GM18861 (cell line): ENCODE results near the gene CPN1.
A peak's percentile ranks its signal among the peaks of the same experiment; 100 is the strongest.

Experiments used
- ATAC-seq: cut with Tn5 transposase; IDR thresholded peaks from one replicate; pipeline ENCODE4 v1.9.1; 2021; ENCODE audit not compliant: unreplicated experiment

CPN1 gene

DNA sequence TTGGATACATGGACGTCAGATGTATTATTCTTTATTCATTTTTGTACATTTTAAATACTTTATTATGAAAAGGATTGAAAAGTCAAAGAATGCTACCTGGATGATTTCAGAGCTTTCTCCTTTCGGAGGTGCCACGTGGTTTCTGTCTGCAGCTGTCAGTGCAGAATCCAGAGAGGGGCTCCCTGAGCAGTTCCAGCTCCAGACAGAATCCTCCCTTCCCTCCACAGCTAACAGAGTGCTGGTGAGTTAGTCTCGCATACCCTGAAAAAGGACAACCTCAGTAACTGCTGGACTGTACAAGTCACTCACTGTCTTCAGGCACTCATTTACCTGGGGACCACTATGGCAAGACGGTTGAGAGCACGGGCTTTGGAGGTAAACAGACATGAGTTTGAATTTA, 82.8 kb downstream of the CPN1 start:
- no peak for ATAC-seq

GRCh38 chr10:99996671-99997648, 84.7 kb downstream of the CPN1 start:
- ATAC-seq: no peak

DNA sequence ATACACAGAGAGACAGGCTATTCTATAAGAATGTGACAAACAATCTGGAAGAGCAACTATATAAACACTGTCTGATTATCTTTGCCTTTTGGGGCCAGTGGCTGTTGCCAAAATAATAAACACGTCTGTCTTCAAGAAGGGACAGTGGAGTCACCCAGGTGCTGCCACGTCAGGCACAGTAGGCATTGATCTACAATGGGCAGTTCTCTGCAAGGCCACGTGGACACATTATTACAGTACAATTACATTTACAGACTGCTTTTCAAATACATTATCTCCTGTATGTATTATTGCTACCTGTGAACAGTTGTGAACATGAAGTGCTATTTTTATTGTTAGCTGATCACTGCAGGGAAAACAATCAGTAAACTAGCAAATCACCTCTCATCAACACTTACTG, 86.0 kb downstream of the CPN1 start:
- no peak for ATAC-seq

DNA sequence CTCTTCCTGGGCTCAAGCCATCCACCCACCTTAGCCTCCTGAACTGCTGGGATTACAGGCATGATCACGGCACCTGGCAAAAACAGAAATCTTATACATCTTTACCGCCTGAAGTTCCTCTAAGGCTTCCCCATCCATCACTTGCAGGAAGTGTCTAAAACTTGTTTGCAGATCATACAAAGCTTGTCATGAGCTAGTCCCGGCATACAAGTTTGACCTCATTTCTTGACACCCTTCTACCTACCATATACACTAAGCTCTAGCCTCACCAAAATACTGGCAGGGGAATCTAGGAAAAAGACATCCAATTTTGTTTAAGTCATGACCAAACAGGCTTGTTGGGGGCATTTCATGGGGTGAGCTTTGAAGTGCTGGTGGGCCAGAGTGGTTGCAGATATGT, 86.4 kb downstream of the CPN1 start:
- ATAC-seq: no peak

- ATAC-seq: no peak
These were observed 86.9 kb downstream of the CPN1 start for GRCh38 chr10:99994801-99995200.

DNA sequence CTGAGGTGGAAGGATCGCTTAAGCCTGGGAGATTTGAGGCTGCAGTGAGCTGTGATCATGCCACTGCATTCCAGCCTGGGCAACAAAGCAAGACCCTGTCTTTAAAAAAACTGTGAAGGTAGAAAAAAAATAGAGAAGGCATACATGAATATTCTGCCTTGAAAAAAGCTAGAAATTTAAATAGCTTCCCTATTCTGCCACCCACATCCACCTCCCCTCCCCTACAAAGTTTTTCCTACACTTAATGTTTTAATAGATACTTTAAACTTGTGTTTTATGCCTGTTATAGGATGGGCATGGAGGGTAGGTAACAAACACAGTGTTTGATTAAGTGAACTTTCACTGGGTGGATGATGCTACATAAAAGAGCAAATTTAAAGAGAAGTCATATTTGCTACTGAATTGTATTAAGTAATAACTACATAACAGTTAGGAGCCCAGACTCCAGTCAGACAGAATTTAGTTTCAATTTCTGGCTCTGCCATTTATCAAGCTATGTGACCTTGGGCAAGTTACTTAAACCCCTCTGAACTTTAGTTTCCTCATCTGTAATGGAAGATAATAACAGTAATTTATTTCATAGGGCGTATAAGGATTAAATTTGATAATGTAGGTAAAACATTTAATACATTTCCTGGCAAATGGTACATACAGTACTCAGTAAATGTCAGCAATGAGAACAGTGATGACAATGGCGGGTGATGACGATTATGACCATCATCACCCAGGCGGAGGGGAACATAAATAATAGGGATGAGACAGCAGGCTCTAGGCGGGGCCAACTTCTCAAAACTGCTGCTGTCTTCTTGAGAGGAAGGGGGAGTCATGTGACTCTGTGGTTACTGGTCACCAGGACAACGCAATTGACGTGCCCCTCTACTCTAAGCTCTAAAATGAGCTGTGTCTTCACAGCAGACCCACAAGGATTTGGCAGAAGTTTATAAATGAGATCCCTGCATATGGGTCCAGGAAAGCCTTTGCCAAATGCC, 87.7 kb downstream of the CPN1 start:
- peak; percentile 91 for ATAC-seq
